GM12878 (cell line): Measurements from ENCODE around the gene ALDH1L2. TPM values are rescaled to one million over a fixed set of nuclear protein-coding genes. Genes with fewer than 3 reads are reported as not detected.

ENCODE experiments used
- ATAC-seq: fragments of 200-7000 bp; cut with Tn5 transposase; 3 replicates; pipeline ENCODE4 v1.9.1; 2020; ENCODE audit warnings: mild to moderate bottlenecking, moderate library complexity
- BruUV-seq: library from RNA; stranded (reverse); fragments of 400-500 nt; replicated peaks from 2 replicates; lab custom pipeline; 2021; lab: Mats Ljungman, UMichigan
- CTCF ChIA-PET: fragments of 300-600 bp; sonication (Branson Sonifier 250); formaldehyde crosslinking; extraction: SDS; loops from one replicate; lab custom pipeline; 2021; ENCODE audit warnings: inconsistent platforms; lab: Yijun Ruan, JAX
- POLR2A ChIA-PET: fragments of 350-600 bp; formaldehyde crosslinking; extraction: SDS; loops from one replicate; lab custom pipeline; 2021; ENCODE audit warnings: inconsistent platforms; lab: Charles Lee
- RAD21 ChIA-PET: fragments of 300-600 bp; sonication (Branson Sonifier 250); formaldehyde crosslinking; loops from one replicate; lab custom pipeline; 2023; ENCODE audit warnings: antibody characterized with exemption; ENCODE audit not compliant: unreplicated experiment; lab: Charles Lee
- SMC1A ChIA-PET: fragments of 300-600 bp; sonication (Branson Sonifier 250); formaldehyde crosslinking; loops from one replicate; lab custom pipeline; 2023; ENCODE audit not compliant: unreplicated experiment, uncharacterized antibody; lab: Charles Lee
- DNase-seq: peaks from one replicate; pipeline ENCODE4 v3.0.0-alpha.2; 2011; ENCODE audit warnings: low read depth, low spot score
- FAIRE-seq: peaks from 3 replicates; lab custom pipeline; 2011; peaks lifted over from hg19 to GRCh38; lab: Jason Lieb, UNC
- H2AFZ ChIP-seq: 2 replicates; pipeline ENCODE4 v1.6.0; 2011; ENCODE audit warnings: low read depth, low read length, control low read depth; ENCODE audit not compliant: control insufficient read depth
- H3K27ac ChIP-seq: 2 replicates; pipeline ENCODE4 v1.5.1; 2011; ENCODE audit warnings: control low read depth; ENCODE audit not compliant: control insufficient read depth, insufficient read depth
- H3K27me3 ChIP-seq, 2 experiments: replicated peaks in 1 of 2; 2 replicates each; pipeline versions ENCODE4 v1.6.0 to v1.6.1; 2011; ENCODE audit warnings: low read length in 1 of 2; ENCODE audit not compliant: control insufficient read depth in 2 of 2, insufficient read depth in 2 of 2
- H3K36me3 ChIP-seq, 2 experiments: 2 replicates each; pipeline ENCODE4 v1.5.1; 2011; ENCODE audit warnings: low read length in 1 of 2; ENCODE audit not compliant: control insufficient read depth in 2 of 2, insufficient read depth in 2 of 2
- H3K4me1 ChIP-seq: 2 replicates; pipeline ENCODE4 v1.6.1; 2011; ENCODE audit warnings: mild to moderate bottlenecking, low read length, moderate library complexity, mixed read lengths; ENCODE audit not compliant: control insufficient read depth, insufficient read depth
- H3K4me2 ChIP-seq: 2 replicates; pipeline ENCODE4 v1.6.0; 2011; ENCODE audit warnings: control low read depth; ENCODE audit not compliant: control insufficient read depth, insufficient read depth
- H3K4me3 ChIP-seq: fragments of 200-600 bp; sonication (generic); 2 replicates; pipeline ENCODE4 v1.5.1; 2016
- H3K79me2 ChIP-seq: 2 replicates; pipeline ENCODE4 v1.6.0; 2011; ENCODE audit warnings: low read length; ENCODE audit not compliant: control insufficient read depth, insufficient read depth
- H3K9ac ChIP-seq: 2 replicates; pipeline ENCODE4 v1.8.0; 2011; ENCODE audit warnings: low read length, control low read depth, mixed read lengths; ENCODE audit not compliant: control insufficient read depth, insufficient read depth
- H3K9me3 ChIP-seq: replicated peaks from 3 replicates; pipeline ENCODE4 v1.5.1; 2011; ENCODE audit warnings: mild to moderate bottlenecking, low read length; ENCODE audit not compliant: control insufficient read depth, insufficient read depth
- H4K20me1 ChIP-seq: 2 replicates; pipeline ENCODE4 v1.6.0; 2011; ENCODE audit not compliant: control insufficient read depth, insufficient read depth
- EED ChIP-seq: sonication (generic); IDR thresholded peaks from 2 replicates; pipeline ENCODE4 v1.6.1; 2016; ENCODE audit warnings: antibody characterized with exemption, low read depth
- MEF2A ChIP-seq: IDR thresholded peaks from 2 replicates; pipeline ENCODE4 v1.6.1; 2011; ENCODE audit warnings: low read depth, mild to moderate bottlenecking, low read length, moderate library complexity; ENCODE audit not compliant: insufficient read depth
- MXI1 ChIP-seq: fragments of 150-350 bp; IDR thresholded peaks from 2 replicates; pipeline ENCODE4 v1.6.1; 2011; ENCODE audit warnings: low read depth, mild to moderate bottlenecking, inconsistent platforms, low read length, improper control_type of control experiment
- RBBP5 ChIP-seq: fragments of 200-600 bp; sonication (generic); conservative IDR thresholded peaks from 2 replicates; pipeline ENCODE4 v1.6.1; 2016
- TARDBP ChIP-seq: IDR thresholded peaks from 2 replicates; pipeline ENCODE4 v1.6.1; 2016; ENCODE audit warnings: borderline replicate concordance
- ZNF207 ChIP-seq: fragments of 450-650 bp; IDR thresholded peaks from 2 replicates; pipeline ENCODE4 v1.6.1; 2014; ENCODE audit warnings: antibody characterized with exemption, mild to moderate bottlenecking, borderline replicate concordance
- WGBS: methylation state at CpG from one replicate; pipeline ENCODE4 v1.1.6; 2016; ENCODE audit warnings: low lambda C conversion rate; ENCODE audit not compliant: insufficient replicate concordance, insufficient coverage; ENCODE audit errors: missing lambda C conversion rate; 5-methylcytosine and 5-hydroxymethylcytosine counted together
- in situ Hi-C: fragments of 300-500 bp; cut with MboI; formaldehyde crosslinking; loops from 9 replicates; pipeline ENCODE4 v1.14.3; 2018; ENCODE audit warnings: mixed read lengths
- intact Hi-C: fragments of 100-400 bp; cut with micrococcal nuclease; formaldehyde crosslinking; loops from one replicate; pipeline ENCODE4 v1.14.2; 2022; ENCODE audit not compliant: unreplicated experiment
- polyA plus RNA-seq, 11 experiments: library from polyadenylated mRNA; depleted of rRNA in 4 of 11; unstranded in 6 of 11; stranded (reverse) in 5 of 11; fragments of >200 nt; fragmentation: Nextera tagmentation in 4 of 11; fragmentation: Illumina TruSeq in 1 of 11; extraction: Ambion mirVana in 4 of 11; extraction: Trizol in 1 of 11; gene quantifications; 1 replicate in 1 of 11; 2 replicates in 10 of 11; pipeline versions ENCODE4 v1.2.1 to v1.2.3, GENCODE V29; 2011 to 2016; ENCODE audit warnings: inconsistent platforms in 2 of 11, missing spikeins in 2 of 11, low read depth in 1 of 11
- total RNA-seq, 4 experiments: library from RNA; depleted of rRNA in 3 of 4; stranded (reverse); fragments of >200 nt in 3 of 4; fragmentation: Illumina TruSeq in 1 of 4; extraction: Trizol in 1 of 4; gene quantifications; 2 replicates each; pipeline versions ENCODE4 v1.2.1 to v1.2.3, GENCODE V29; 2013 to 2021
- TF ChIP-seq, protein P1 (sequence below): IDR thresholded peaks from 2 replicates; pipeline ENCODE4 v1.6.1; 2012; ENCODE audit warnings: low read depth, low read length, improper control_type of control experiment
- TF ChIP-seq, protein P2 (sequence below): fragments of 450-650 bp; IDR thresholded peaks from 2 replicates; pipeline ENCODE4 v1.6.1; 2017; ENCODE audit warnings: borderline replicate concordance
- TF ChIP-seq, protein P3 (sequence below): fragments of 450-650 bp; IDR thresholded peaks from 2 replicates; pipeline ENCODE4 v1.6.1; 2017; ENCODE audit warnings: mild to moderate bottlenecking
- TF ChIP-seq, protein P4 (sequence below): fragments of 450-650 bp; IDR thresholded peaks from 2 replicates; pipeline ENCODE4 v1.6.1; 2018; ENCODE audit warnings: borderline replicate concordance, mild to moderate bottlenecking; ENCODE audit not compliant: partially characterized antibody

Gene ALDH1L2
- total and polyA plus RNA-seq, 10 of the 15 experiments (the other 5 are each of a cell fraction or from before 2014, with no cell fraction given): 0.15 to 13.7 (median 8.5) TPM

DNA sequence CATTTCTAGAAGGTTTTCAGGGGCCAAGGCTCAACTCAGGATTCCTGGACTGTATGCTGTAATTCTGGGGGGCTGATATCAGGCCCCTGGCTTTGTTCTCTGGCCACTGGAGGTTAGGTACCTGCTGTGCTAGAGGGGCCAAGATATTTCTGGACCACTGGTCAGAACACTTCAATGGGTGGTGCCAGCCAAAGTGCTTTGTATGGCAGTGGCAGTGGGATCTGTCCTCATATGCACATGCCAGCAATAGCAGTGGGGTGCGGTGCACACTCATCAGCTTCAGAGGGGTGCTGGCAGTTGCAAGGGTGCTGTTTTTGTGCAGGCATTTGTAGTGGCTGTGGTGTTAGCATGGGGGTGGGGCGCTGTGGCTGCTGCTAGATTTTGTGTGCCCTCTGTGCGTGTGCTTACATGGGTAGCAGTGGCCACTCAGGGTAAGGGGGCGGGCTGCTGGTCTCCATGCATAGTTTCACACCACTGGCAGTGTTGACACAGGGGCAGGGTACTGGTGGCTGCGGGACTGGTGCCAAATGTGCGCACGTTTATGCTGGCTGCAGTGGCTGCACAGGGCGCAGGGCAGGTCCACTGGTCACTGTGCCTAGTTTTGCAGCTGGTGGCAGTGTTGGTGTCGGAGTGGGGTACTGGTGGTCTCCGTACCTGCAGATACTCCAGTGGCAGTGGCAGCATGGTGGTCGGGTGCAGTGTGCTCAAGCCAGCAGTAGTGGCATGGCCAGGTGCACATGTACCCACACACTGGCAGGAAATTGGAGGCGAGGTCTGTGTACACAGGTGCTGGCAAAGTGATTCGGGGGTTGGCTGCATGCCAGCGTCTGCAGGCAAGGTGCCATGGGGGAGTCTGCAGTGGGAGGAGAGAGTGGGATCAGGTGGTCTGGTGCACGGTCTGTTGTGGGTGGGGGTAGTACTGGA, 85.6 kb downstream of the ALDH1L2 start:
- Histone ChIP-seq H3K4me2 (no peak overlapping the region), H3K9ac (no peak overlapping the region), H3K79me2 (no peaks in the 10 kb centered on the region), H3K4me3 (no peak overlapping the region), H3K4me1 (no peaks in the 10 kb centered on the region), H3K27me3 (no peaks in the 10 kb centered on the region), H2AFZ (no peak overlapping the region), H3K9me3 (peaks cover 4% of the 10 kb centered on the region; the same call in 2 of the 3 replicates), H3K36me3 (peaks cover 13 to 58% of the 10 kb centered on the region in 2 experiments), H4K20me1 (no peaks in the 10 kb centered on the region), H3K27ac (no peak overlapping the region)
- ChIA-PET CTCF (no interaction called here), POLR2A (no interaction called here), SMC1A (no interaction called here), RAD21 (no interaction called here)
- no peak for FAIRE-seq
- no peak for DNase-seq
- TF ChIP-seq MEF2A: no peak
- no peak for TF ChIP-seq TARDBP
- no peak for TF ChIP-seq RBBP5
- no peak for TF ChIP-seq ZNF207
- intact Hi-C loops: no loop called here
- BruUV-seq: no TSS peak
- 99% methylated on average over 15 of the region's 15 CpGs for WGBS
- no peak for ATAC-seq
- in situ Hi-C loops: no loop called here

DNA sequence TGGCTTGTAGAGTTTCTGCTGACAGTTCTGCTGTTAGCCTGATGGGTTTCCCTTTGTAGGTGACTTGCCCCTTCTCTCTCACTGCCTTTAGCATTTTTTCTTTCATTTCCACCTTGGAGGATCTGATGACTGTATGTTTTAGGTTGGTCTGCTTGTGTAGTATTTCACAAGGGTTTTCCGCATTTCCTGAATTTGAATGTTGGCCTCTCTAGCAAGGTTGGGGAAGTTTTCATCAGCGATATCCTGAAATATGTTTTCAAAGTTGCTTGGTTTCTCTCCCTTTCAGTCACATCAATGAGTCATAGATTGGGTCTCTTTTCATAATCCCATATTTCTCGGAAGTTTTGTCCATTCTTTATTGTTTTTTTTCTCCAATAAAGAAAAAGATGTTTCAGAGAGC, 86.7 kb downstream of the ALDH1L2 start:
- 87% methylated on average over 3 of the region's 3 CpGs for WGBS
- H2AFZ ChIP-seq: no peak overlapping the region
- peaks cover 4% of the 10 kb centered on the region; the same call in 2 of the 3 replicates for H3K9me3 ChIP-seq
- no peak overlapping the region for H3K9ac ChIP-seq
- DNase-seq: no peak
- H3K27ac ChIP-seq: no peak overlapping the region
- no peaks in the 10 kb centered on the region for H3K27me3 ChIP-seq
- RAD21 ChIA-PET: no interaction called here
- no TSS peak for BruUV-seq
- no peaks in the 10 kb centered on the region for H3K79me2 ChIP-seq
- POLR2A ChIA-PET: no interaction called here
- FAIRE-seq: no peak
- in situ Hi-C loops (no loop called here), intact Hi-C loops (no loop called here)
- no peaks in the 10 kb centered on the region for H4K20me1 ChIP-seq
- CTCF ChIA-PET: no interaction called here
- SMC1A ChIA-PET: no interaction called here
- no peak overlapping the region for H3K4me2 ChIP-seq
- no peak for ATAC-seq
- no peaks in the 10 kb centered on the region for H3K4me1 ChIP-seq
- no peak overlapping the region for H3K4me3 ChIP-seq
- peaks cover 15 to 56% of the 10 kb centered on the region in 2 experiments for H3K36me3 ChIP-seq
- TF ChIP-seq, protein P1, sequence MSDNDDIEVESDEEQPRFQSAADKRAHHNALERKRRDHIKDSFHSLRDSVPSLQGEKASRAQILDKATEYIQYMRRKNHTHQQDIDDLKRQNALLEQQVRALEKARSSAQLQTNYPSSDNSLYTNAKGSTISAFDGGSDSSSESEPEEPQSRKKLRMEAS: no peak
- TF ChIP-seq, protein P2, sequence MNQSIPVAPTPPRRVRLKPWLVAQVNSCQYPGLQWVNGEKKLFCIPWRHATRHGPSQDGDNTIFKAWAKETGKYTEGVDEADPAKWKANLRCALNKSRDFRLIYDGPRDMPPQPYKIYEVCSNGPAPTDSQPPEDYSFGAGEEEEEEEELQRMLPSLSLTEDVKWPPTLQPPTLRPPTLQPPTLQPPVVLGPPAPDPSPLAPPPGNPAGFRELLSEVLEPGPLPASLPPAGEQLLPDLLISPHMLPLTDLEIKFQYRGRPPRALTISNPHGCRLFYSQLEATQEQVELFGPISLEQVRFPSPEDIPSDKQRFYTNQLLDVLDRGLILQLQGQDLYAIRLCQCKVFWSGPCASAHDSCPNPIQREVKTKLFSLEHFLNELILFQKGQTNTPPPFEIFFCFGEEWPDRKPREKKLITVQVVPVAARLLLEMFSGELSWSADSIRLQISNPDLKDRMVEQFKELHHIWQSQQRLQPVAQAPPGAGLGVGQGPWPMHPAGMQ: no peak
- TF ChIP-seq, protein P3, sequence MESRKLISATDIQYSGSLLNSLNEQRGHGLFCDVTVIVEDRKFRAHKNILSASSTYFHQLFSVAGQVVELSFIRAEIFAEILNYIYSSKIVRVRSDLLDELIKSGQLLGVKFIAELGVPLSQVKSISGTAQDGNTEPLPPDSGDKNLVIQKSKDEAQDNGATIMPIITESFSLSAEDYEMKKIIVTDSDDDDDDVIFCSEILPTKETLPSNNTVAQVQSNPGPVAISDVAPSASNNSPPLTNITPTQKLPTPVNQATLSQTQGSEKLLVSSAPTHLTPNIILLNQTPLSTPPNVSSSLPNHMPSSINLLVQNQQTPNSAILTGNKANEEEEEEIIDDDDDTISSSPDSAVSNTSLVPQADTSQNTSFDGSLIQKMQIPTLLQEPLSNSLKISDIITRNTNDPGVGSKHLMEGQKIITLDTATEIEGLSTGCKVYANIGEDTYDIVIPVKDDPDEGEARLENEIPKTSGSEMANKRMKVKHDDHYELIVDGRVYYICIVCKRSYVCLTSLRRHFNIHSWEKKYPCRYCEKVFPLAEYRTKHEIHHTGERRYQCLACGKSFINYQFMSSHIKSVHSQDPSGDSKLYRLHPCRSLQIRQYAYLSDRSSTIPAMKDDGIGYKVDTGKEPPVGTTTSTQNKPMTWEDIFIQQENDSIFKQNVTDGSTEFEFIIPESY: no peak
- TF ChIP-seq EED (no peak), MXI1 (no peak)
- TF ChIP-seq, protein P4, sequence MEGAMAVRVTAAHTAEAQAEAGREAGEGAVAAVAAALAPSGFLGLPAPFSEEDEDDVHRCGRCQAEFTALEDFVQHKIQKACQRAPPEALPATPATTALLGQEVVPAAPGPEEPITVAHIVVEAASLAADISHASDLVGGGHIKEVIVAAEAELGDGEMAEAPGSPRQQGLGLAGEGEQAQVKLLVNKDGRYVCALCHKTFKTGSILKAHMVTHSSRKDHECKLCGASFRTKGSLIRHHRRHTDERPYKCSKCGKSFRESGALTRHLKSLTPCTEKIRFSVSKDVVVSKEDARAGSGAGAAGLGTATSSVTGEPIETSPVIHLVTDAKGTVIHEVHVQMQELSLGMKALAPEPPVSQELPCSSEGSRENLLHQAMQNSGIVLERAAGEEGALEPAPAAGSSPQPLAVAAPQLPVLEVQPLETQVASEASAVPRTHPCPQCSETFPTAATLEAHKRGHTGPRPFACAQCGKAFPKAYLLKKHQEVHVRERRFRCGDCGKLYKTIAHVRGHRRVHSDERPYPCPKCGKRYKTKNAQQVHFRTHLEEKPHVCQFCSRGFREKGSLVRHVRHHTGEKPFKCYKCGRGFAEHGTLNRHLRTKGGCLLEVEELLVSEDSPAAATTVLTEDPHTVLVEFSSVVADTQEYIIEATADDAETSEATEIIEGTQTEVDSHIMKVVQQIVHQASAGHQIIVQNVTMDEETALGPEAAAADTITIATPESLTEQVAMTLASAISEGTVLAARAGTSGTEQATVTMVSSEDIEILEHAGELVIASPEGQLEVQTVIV: no peak
